Neural cell (in vitro differentiated cells): ENCODE results near the gene ACTN4.

Source experiments
- CTCF ChIP-seq: fragments of 450-650 bp; IDR thresholded peaks from 2 replicates; pipeline ENCODE4 v1.5.1; 2014; ENCODE audit warnings: antibody characterized with exemption, mild to moderate bottlenecking, moderate library complexity; ENCODE audit not compliant: poor library complexity, severe bottlenecking
- EP300 ChIP-seq: fragments of 450-650 bp; conservative IDR thresholded peaks from 2 replicates; pipeline ENCODE4 v1.6.1; 2014; ENCODE audit warnings: antibody characterized with exemption, mild to moderate bottlenecking, moderate library complexity; ENCODE audit not compliant: poor library complexity, severe bottlenecking
- EZH2 ChIP-seq: fragments of 200-600, 300-800 bp; shearing (Covaris generic), sonication (generic); IDR thresholded peaks from 2 replicates; pipeline ENCODE4 v1.6.1; 2014; ENCODE audit warnings: antibody characterized with exemption, low read length, borderline replicate concordance, mild to moderate bottlenecking; ENCODE audit not compliant: insufficient read depth, poor library complexity, severe bottlenecking
- MXI1 ChIP-seq: fragments of 450-650 bp; conservative IDR thresholded peaks from 2 replicates; pipeline ENCODE4 v1.6.1; 2014; ENCODE audit warnings: antibody characterized with exemption, mild to moderate bottlenecking; ENCODE audit not compliant: poor library complexity, severe bottlenecking
- POLR2AphosphoS5 ChIP-seq: IDR thresholded peaks from 2 replicates; pipeline ENCODE4 v1.6.1; 2012
- RAD21 ChIP-seq: fragments of 450-650 bp; conservative IDR thresholded peaks from 2 replicates; pipeline ENCODE4 v1.6.1; 2014; ENCODE audit warnings: antibody characterized with exemption, mild to moderate bottlenecking, moderate library complexity
- REST ChIP-seq: IDR thresholded peaks from 2 replicates; pipeline ENCODE4 v1.6.1; 2012; ENCODE audit warnings: borderline replicate concordance
- SMC3 ChIP-seq: fragments of 450-650 bp; conservative IDR thresholded peaks from 2 replicates; pipeline ENCODE4 v1.6.1; 2014; ENCODE audit warnings: antibody characterized with exemption, mild to moderate bottlenecking, moderate library complexity; ENCODE audit not compliant: poor library complexity
- TAF1 ChIP-seq: IDR thresholded peaks from 2 replicates; pipeline ENCODE4 v1.6.1; 2012; ENCODE audit warnings: low read depth

- TF ChIP-seq REST (no peak), CTCF (no peak), EP300 (no peak), RAD21 (no peak), POLR2AphosphoS5 (no peak), SMC3 (no peak), MXI1 (no peak), EZH2 (no peak), TAF1 (no peak)
Observed at GRCh38 chr19:38742296-38742695, 94.8 kb downstream of the ACTN4 start.
